SH-SY5Y (cell line): ENCODE measurements around the gene BANP.

Experiments used
- GATA2 ChIP-seq: IDR thresholded peaks from 2 replicates; pipeline ENCODE4 v1.6.1; 2011; ENCODE audit warnings: mild to moderate bottlenecking, low read depth, low read length
- GATA3 ChIP-seq: IDR thresholded peaks from 2 replicates; pipeline ENCODE4 v1.6.1; 2011; ENCODE audit warnings: low read depth, mild to moderate bottlenecking, low read length, moderate library complexity

- TF ChIP-seq GATA3 (no peak), GATA2 (no peak)
Measured at GRCh38 chr16:88121886-88122580, 170.8 kb downstream of the BANP start.
